ENCODE measurements around the gene ABCD3.

GRCh38 chr1:94565901-94566300, 147.7 kb downstream of the ABCD3 start:
- TF ChIP-seq CTCF (IDR thresholded peaks at IDR 0.05) (no peak), POLR2A (IDR thresholded peaks at IDR 0.05) (no peak)
